DOHH2 (cell line): ENCODE data around the gene SNX20.

Experiments
- EZH2phosphoT487 ChIP-seq: fragments of 200-600 bp; sonication (generic); IDR thresholded peaks from 2 replicates; pipeline ENCODE4 v1.6.1; 2017; ENCODE audit warnings: borderline replicate concordance, mild to moderate bottlenecking, antibody characterized with exemption, low read length, moderate library complexity, mixed read lengths
- TF ChIP-seq, protein P1 (sequence below): fragments of 200-600 bp; sonication (generic); IDR thresholded peaks from one replicate; pipeline ENCODE4 v1.5.1; 2014; ENCODE audit warnings: antibody characterized with exemption, mild to moderate bottlenecking, low read depth, low read length; ENCODE audit not compliant: poor library complexity, severe bottlenecking

DNA sequence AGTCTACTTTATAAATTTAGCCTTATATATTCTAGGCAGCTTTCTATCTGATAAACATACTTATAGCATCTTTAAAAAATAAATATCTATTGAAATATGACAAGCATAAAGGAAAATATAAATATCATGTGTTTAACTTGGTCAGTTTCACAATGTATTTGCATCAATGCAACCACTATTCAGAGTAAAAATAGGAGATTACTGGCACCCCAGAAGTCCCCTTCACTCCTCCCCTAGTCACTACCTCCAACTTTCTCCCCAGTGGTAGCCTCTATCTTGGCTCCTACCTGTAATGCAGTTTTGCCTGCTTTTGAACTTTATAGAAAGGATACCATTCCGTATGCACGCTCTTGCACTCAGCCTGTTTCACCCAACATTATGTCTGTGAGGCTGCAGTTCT is 9.1 kb upstream of the SNX20 start:
- TF ChIP-seq, protein P1, sequence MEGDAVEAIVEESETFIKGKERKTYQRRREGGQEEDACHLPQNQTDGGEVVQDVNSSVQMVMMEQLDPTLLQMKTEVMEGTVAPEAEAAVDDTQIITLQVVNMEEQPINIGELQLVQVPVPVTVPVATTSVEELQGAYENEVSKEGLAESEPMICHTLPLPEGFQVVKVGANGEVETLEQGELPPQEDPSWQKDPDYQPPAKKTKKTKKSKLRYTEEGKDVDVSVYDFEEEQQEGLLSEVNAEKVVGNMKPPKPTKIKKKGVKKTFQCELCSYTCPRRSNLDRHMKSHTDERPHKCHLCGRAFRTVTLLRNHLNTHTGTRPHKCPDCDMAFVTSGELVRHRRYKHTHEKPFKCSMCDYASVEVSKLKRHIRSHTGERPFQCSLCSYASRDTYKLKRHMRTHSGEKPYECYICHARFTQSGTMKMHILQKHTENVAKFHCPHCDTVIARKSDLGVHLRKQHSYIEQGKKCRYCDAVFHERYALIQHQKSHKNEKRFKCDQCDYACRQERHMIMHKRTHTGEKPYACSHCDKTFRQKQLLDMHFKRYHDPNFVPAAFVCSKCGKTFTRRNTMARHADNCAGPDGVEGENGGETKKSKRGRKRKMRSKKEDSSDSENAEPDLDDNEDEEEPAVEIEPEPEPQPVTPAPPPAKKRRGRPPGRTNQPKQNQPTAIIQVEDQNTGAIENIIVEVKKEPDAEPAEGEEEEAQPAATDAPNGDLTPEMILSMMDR = no peak
- TF ChIP-seq EZH2phosphoT487 = no peak
